Activated naive CD4-positive, alpha-beta T cell (primary cell): Measurements from ENCODE around the gene FBXL4.

Source experiments
- DNase-seq, 4 experiments: peaks; one replicate each; lab custom pipeline; 2025; lab: John Stamatoyannopoulos, UW

Gene FBXL4

GRCh38 chr6:98838975-98839374, 108.8 kb downstream of the FBXL4 start:
- no peak for DNase-seq

- DNase-seq = no peak
Measured at GRCh38 chr6:98838032-98838431, 109.7 kb downstream of the FBXL4 start.

GRCh38 chr6:98836962-98837944, 110.5 kb downstream of the FBXL4 start:
- DNase-seq = no peak

- no peak for DNase-seq
Measured at GRCh38 chr6:98836025-98836961, 111.5 kb downstream of the FBXL4 start.

GRCh38 chr6:98835149-98836024, 112.4 kb downstream of the FBXL4 start:
- DNase-seq = no peak

GRCh38 chr6:98834060-98835031, 113.4 kb downstream of the FBXL4 start, which contains the start of gene POU3F2:
TSS of gene POU3F2 (plus strand) at chr6:98834574. CDS start at chr6:98834874, 300 bp downstream.
- peak in 1 of 4 experiments; percentile 38 for DNase-seq

- DNase-seq = no peak
Measured at GRCh38 chr6:98833307-98834059, 114.3 kb downstream of the FBXL4 start.

GRCh38 chr6:98833057-98833306, 114.8 kb downstream of the FBXL4 start:
- no peak for DNase-seq

GRCh38 chr6:98832284-98833056, 115.3 kb downstream of the FBXL4 start:
- no peak for DNase-seq

GRCh38 chr6:98831959-98832283, 115.8 kb downstream of the FBXL4 start:
- DNase-seq = no peak

- DNase-seq = no peak
Measured at GRCh38 chr6:98831057-98831958, 116.4 kb downstream of the FBXL4 start.

GRCh38 chr6:98830146-98830545, 117.6 kb downstream of the FBXL4 start:
- no peak for DNase-seq

GRCh38 chr6:98828941-98829411, 118.8 kb downstream of the FBXL4 start:
- no peak for DNase-seq

GRCh38 chr6:98828211-98828788, 119.4 kb downstream of the FBXL4 start:
- DNase-seq = no peak

- no peak for DNase-seq
Measured at GRCh38 chr6:98827295-98828159, 120.2 kb downstream of the FBXL4 start.

GRCh38 chr6:98825600-98826230, 122.0 kb downstream of the FBXL4 start:
- DNase-seq = no peak
